SU-DHL-6 (cell line): ENCODE results near the gene ZIC1.

Source experiments
- H2AFZ ChIP-seq: fragments of 200-600 bp; sonication (generic); 2 replicates; pipeline ENCODE4 v1.6.1; 2014; ENCODE audit warnings: low read depth, mild to moderate bottlenecking, moderate library complexity, mixed read lengths, antibody characterized with exemption, low read length; ENCODE audit not compliant: severe bottlenecking
- H3F3A ChIP-seq: fragments of 200-600 bp; shearing (Covaris generic); 2 replicates; pipeline ENCODE4 v1.6.0; 2016; ENCODE audit warnings: antibody characterized with exemption, mild to moderate bottlenecking; ENCODE audit not compliant: insufficient read depth
- H3K27ac ChIP-seq: fragments of 200-600 bp; sonication (generic); 2 replicates; pipeline ENCODE4 v1.5.1; 2016; ENCODE audit warnings: low read depth, mild to moderate bottlenecking, low read length, moderate library complexity, mixed read lengths
- H3K27me3 ChIP-seq: fragments of 200-600 bp; sonication (generic), shearing (Covaris generic); 2 replicates; pipeline ENCODE4 v1.6.0; 2014; ENCODE audit warnings: mild to moderate bottlenecking, low read length
- H3K36me3 ChIP-seq: fragments of 200-600 bp; sonication (generic); 2 replicates; pipeline ENCODE4 v1.6.1; 2014; ENCODE audit warnings: mild to moderate bottlenecking, low read length, mixed read lengths
- H3K4me2 ChIP-seq: fragments of 300-600, 200-600 bp; shearing (Covaris generic), sonication (generic); 2 replicates; pipeline ENCODE4 v1.6.0; 2014; ENCODE audit warnings: low read length, low read depth, mild to moderate bottlenecking; ENCODE audit not compliant: poor library complexity, severe bottlenecking
- H3K4me3 ChIP-seq: fragments of 200-600 bp; sonication (generic); 2 replicates; pipeline ENCODE4 v1.5.1; 2014; ENCODE audit warnings: antibody characterized with exemption, low read length, mild to moderate bottlenecking, mixed read lengths; ENCODE audit not compliant: insufficient read depth, poor library complexity, severe bottlenecking
- H3K79me2 ChIP-seq: fragments of 200-600 bp; sonication (generic); 2 replicates; pipeline ENCODE4 v1.6.1; 2014; ENCODE audit warnings: mild to moderate bottlenecking, low read length, moderate library complexity; ENCODE audit not compliant: insufficient read depth
- H3K9ac ChIP-seq: fragments of 200-600 bp; sonication (generic); 2 replicates; pipeline ENCODE4 v1.7.0; 2014; ENCODE audit warnings: mild to moderate bottlenecking, low read length
- H3K9me2 ChIP-seq: fragments of 200-600 bp; sonication (generic); replicated peaks from 2 replicates; pipeline ENCODE4 v1.6.1; 2014; ENCODE audit warnings: low read length; ENCODE audit not compliant: insufficient read depth
- H3K9me3 ChIP-seq: fragments of 200-600 bp; sonication (generic); 2 replicates; pipeline ENCODE4 v1.6.1; 2014; ENCODE audit warnings: low read length, mixed read lengths; ENCODE audit not compliant: insufficient read depth
- H4K20me1 ChIP-seq: fragments of 200-600 bp; sonication (generic); 2 replicates; pipeline ENCODE4 v1.6.1; 2014; ENCODE audit warnings: low read depth, mild to moderate bottlenecking, antibody characterized with exemption, low read length, moderate library complexity, mixed read lengths
- EZH2phosphoT487 ChIP-seq: fragments of 200-600 bp; sonication (generic), shearing (Covaris generic); conservative IDR thresholded peaks from 2 replicates; pipeline ENCODE4 v1.6.1; 2018; ENCODE audit warnings: mild to moderate bottlenecking, antibody characterized with exemption, low read length, moderate library complexity, mixed read lengths
- TF ChIP-seq, protein P1 (sequence below): fragments of 200-600 bp; sonication (generic); IDR thresholded peaks from one replicate; pipeline ENCODE4 v1.5.1; 2017; ENCODE audit warnings: antibody characterized with exemption, mild to moderate bottlenecking, low read length, moderate library complexity; ENCODE audit not compliant: insufficient read depth, poor library complexity, severe bottlenecking

Gene ZIC1

DNA sequence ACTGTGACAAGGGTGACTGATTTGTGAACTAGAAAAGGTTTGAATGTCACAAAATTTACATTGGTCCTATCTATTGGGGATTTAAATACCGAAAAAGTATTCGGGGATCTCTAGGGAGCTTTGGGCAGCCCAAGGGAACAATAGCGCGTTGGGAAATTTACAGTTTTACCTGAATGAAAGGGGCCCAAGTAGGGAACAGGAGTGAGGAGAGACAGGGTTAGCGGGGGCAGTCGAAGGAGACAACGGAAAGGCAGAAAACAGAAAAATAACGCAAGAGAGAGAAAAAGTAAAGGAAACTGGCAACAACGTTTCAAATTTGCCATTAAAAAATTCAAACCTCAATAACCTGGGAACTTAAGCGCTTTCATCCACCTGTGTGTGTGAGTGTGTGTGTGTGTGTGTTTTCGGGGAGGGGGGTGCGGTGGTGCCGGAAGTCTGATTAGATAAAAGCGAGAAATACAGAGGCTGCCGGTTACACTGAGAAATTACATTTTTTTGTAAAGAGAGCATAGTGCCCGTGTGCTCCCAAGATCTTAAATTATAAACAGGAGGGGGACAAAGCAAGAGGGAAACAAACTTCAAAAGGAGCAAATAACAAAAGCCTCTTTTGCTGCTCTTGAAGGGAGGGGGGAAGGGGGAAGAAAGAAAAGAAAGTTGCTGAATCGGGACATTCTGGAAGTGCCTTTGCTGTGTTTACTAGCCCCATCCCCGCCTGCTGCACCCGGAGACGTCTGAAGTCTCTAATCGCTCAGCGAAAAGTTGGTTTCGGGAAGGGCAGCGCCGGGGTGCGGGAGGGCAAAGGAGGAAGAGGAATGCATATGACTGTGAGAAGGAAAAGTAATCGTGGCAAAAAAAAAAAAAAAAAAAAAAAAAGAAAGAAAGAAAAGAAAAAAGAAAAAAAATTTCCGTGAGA lies 721 bp upstream of the ZIC1 start:
- Histone ChIP-seq H3K4me3 (no peak overlapping the region), H3F3A (no peaks in the 10 kb centered on the region), H3K27ac (no peak overlapping the region), H3K9ac (no peak overlapping the region), H2AFZ (no peak overlapping the region), H4K20me1 (no peaks in the 10 kb centered on the region), H3K9me3 (no peaks in the 10 kb centered on the region), H3K36me3 (no peaks in the 10 kb centered on the region), H3K27me3 (no peaks in the 10 kb centered on the region), H3K9me2 (no peaks in the 10 kb centered on the region), H3K79me2 (no peaks in the 10 kb centered on the region), H3K4me2 (no peak overlapping the region)
- TF ChIP-seq, protein P1, sequence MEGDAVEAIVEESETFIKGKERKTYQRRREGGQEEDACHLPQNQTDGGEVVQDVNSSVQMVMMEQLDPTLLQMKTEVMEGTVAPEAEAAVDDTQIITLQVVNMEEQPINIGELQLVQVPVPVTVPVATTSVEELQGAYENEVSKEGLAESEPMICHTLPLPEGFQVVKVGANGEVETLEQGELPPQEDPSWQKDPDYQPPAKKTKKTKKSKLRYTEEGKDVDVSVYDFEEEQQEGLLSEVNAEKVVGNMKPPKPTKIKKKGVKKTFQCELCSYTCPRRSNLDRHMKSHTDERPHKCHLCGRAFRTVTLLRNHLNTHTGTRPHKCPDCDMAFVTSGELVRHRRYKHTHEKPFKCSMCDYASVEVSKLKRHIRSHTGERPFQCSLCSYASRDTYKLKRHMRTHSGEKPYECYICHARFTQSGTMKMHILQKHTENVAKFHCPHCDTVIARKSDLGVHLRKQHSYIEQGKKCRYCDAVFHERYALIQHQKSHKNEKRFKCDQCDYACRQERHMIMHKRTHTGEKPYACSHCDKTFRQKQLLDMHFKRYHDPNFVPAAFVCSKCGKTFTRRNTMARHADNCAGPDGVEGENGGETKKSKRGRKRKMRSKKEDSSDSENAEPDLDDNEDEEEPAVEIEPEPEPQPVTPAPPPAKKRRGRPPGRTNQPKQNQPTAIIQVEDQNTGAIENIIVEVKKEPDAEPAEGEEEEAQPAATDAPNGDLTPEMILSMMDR: no peak
- no peak for TF ChIP-seq EZH2phosphoT487

DNA sequence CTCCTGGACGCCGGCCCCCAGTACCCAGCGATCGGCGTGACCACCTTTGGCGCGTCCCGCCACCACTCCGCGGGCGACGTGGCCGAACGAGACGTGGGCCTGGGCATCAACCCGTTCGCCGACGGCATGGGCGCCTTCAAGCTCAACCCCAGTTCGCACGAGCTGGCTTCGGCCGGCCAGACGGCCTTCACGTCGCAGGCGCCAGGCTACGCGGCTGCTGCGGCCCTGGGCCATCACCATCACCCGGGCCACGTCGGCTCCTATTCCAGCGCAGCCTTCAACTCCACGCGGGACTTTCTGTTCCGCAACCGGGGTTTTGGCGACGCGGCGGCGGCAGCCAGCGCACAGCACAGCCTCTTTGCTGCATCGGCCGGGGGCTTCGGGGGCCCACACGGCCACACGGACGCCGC lies 956 bp downstream of the ZIC1 start:
- no peaks in the 10 kb centered on the region for H3K9me3 ChIP-seq
- H3K27ac ChIP-seq: no peak overlapping the region
- no peak overlapping the region for H3K4me3 ChIP-seq
- no peak for TF ChIP-seq EZH2phosphoT487
- TF ChIP-seq, protein P1: no peak
- H3K36me3 ChIP-seq: no peaks in the 10 kb centered on the region
- no peaks in the 10 kb centered on the region for H3K79me2 ChIP-seq
- H4K20me1 ChIP-seq: no peaks in the 10 kb centered on the region
- H3F3A ChIP-seq: no peaks in the 10 kb centered on the region
- H2AFZ ChIP-seq: no peak overlapping the region
- H3K9me2 ChIP-seq: no peaks in the 10 kb centered on the region
- H3K4me2 ChIP-seq: no peak overlapping the region
- H3K27me3 ChIP-seq: no peaks in the 10 kb centered on the region
- no peak overlapping the region for H3K9ac ChIP-seq

DNA sequence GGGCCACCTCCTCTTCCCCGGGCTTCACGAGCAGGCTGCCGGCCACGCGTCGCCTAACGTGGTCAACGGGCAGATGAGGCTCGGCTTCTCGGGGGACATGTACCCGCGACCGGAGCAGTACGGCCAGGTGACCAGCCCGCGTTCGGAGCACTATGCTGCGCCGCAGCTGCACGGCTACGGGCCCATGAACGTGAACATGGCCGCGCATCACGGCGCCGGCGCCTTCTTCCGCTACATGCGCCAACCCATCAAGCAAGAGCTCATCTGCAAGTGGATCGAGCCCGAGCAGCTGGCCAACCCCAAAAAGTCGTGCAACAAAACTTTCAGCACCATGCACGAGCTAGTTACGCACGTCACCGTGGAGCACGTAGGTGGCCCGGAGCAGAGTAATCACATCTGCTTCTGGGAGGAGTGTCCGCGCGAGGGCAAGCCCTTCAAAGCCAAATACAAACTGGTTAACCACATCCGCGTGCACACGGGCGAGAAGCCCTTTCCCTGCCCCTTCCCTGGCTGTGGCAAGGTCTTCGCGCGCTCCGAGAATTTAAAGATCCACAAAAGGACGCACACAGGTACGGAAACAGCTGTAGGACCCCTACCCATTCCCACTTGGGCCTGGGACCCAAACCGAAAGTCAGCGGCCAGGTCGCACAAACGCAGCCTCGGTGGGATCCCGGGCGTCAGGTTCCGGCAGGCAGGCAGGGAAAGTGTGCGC lies 1.5 kb downstream of the ZIC1 start:
- Histone ChIP-seq H3K36me3 (no peaks in the 10 kb centered on the region), H3F3A (no peaks in the 10 kb centered on the region), H3K4me2 (no peak overlapping the region), H4K20me1 (no peaks in the 10 kb centered on the region), H3K9me3 (no peaks in the 10 kb centered on the region), H3K9me2 (no peaks in the 10 kb centered on the region), H3K4me3 (no peak overlapping the region), H3K27ac (no peak overlapping the region), H3K9ac (no peak overlapping the region), H3K79me2 (no peaks in the 10 kb centered on the region), H2AFZ (no peak overlapping the region), H3K27me3 (no peaks in the 10 kb centered on the region)
- no peak for TF ChIP-seq EZH2phosphoT487
- TF ChIP-seq, protein P1: no peak
